ENCODE measurements around the gene CTPS2.

DNA sequence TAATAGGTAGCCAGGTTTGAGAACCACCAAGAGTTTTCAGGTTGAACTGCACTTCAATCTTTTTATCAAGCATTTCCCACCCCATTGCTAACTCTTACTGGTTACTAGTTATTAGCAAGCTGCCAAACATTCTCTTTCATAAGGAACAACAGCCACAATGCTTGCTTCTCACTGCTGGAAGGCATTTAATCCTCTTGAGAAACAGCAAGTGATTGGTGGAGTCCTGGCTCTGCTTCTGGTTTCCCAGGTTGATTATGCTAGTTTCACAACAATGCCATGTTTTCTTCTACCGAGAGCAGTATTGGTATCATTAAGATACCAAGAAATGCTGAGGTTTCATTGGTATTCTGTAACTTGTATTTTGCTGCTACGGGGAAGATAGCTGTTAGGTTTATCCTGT, 41.5 kb upstream of the CTPS2 start:
- TF ChIP-seq POLR2AphosphoS5 (IDR thresholded peaks at IDR 0.05): no peak
- TF ChIP-seq, protein P1, sequence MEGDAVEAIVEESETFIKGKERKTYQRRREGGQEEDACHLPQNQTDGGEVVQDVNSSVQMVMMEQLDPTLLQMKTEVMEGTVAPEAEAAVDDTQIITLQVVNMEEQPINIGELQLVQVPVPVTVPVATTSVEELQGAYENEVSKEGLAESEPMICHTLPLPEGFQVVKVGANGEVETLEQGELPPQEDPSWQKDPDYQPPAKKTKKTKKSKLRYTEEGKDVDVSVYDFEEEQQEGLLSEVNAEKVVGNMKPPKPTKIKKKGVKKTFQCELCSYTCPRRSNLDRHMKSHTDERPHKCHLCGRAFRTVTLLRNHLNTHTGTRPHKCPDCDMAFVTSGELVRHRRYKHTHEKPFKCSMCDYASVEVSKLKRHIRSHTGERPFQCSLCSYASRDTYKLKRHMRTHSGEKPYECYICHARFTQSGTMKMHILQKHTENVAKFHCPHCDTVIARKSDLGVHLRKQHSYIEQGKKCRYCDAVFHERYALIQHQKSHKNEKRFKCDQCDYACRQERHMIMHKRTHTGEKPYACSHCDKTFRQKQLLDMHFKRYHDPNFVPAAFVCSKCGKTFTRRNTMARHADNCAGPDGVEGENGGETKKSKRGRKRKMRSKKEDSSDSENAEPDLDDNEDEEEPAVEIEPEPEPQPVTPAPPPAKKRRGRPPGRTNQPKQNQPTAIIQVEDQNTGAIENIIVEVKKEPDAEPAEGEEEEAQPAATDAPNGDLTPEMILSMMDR (IDR thresholded peaks at IDR 0.05 in 8 of 11, conservative IDR thresholded peaks at IDR 0.05 in 3 of 11): no peak

Measured in spleen (tissue), 7 donors.